ENCODE measurements around the gene CLVS2. TPM values are rescaled to one million over a fixed set of nuclear protein-coding genes. Genes with fewer than 3 reads are reported as not detected.

Gene CLVS2
- total RNA-seq, 1 experiment from 2014 or later, result not detected

DNA sequence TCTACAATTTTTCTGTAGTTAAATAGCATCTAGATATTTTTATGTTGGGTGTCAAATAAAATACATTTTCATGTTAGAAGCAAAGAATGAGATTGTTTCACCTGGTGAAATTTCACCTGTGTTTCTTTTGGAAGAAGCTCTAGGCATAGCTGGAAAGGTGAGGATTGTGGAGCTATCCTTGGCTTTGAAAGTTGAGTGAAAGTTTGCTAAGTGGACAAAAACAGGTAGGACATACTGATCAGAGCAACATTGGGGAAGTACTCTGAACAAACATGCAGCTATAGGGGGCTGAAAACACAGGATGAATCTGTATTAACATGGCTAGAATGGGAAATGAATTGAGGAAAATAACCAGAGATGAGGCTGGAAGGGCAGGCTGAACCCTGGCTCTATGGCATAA is 18.8 kb downstream of the CLVS2 start:
- DNase-seq, result no peak
- H3K27ac Mint-ChIP-seq (ENCODE audit: unreplicated experiment), result no peak overlapping the region
- BruUV-seq (replicated peaks), result no TSS peak
- intact Hi-C loops (cut with micrococcal nuclease; ENCODE audit: unreplicated experiment), result no loop called here
- TF ChIP-seq, protein P1, sequence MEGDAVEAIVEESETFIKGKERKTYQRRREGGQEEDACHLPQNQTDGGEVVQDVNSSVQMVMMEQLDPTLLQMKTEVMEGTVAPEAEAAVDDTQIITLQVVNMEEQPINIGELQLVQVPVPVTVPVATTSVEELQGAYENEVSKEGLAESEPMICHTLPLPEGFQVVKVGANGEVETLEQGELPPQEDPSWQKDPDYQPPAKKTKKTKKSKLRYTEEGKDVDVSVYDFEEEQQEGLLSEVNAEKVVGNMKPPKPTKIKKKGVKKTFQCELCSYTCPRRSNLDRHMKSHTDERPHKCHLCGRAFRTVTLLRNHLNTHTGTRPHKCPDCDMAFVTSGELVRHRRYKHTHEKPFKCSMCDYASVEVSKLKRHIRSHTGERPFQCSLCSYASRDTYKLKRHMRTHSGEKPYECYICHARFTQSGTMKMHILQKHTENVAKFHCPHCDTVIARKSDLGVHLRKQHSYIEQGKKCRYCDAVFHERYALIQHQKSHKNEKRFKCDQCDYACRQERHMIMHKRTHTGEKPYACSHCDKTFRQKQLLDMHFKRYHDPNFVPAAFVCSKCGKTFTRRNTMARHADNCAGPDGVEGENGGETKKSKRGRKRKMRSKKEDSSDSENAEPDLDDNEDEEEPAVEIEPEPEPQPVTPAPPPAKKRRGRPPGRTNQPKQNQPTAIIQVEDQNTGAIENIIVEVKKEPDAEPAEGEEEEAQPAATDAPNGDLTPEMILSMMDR (IDR thresholded peaks at IDR 0.05; ENCODE audit: unreplicated experiment), result no peak
- peaks cover 14% of the 10 kb centered on the region for H3K27me3 Mint-ChIP-seq (ENCODE audit: unreplicated experiment)
- no peaks in the 10 kb centered on the region for H3K36me3 Mint-ChIP-seq (ENCODE audit: insufficient read depth, unreplicated experiment)
- no peak overlapping the region for H3K4me3 Mint-ChIP-seq (ENCODE audit: low read depth, unreplicated experiment)
- H3K4me1 Mint-ChIP-seq (ENCODE audit: low read depth, unreplicated experiment), result no peaks in the 10 kb centered on the region
- CTCF ChIA-PET, result no interaction called here
- H3K9me3 Mint-ChIP-seq (ENCODE audit: low read depth, unreplicated experiment), result no peaks in the 10 kb centered on the region

DNA sequence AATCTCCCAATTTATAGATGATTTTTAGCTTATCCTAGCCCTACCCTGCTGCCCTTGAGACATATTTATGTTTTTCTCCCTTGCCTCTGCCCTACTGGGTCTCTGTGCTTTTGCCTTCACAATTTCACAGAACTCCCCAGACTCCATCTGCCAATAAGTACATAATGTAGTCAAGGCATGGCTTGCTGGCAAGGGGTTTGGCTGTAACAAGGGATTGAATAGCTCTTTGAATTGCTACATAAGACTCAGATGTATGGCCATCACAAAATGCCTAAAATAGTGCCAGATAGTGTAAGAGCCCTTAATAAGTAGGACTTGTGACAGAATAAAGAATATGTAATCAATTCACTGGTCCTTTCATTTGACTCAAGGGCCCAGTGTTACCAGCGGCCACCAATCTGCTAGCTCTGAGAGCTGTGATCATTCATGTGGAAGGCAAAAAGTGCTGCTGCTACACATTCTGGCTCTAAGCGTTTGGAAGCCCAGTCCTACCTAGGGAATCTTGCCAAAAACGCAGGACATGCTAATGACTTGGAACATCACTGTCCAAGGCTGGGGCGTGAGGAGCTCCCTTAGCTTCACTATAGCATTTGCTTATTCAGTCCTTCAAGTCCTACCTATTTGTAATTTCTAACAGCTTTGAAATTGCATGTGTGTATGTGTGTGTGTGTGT is 20.5 kb downstream of the CLVS2 start:
- intact Hi-C loops (cut with micrococcal nuclease; ENCODE audit: unreplicated experiment), result no loop called here
- no peak overlapping the region for H3K27ac Mint-ChIP-seq (ENCODE audit: unreplicated experiment)
- no peak overlapping the region for H3K4me3 Mint-ChIP-seq (ENCODE audit: low read depth, unreplicated experiment)
- H3K27me3 Mint-ChIP-seq (ENCODE audit: unreplicated experiment), result peaks cover 14% of the 10 kb centered on the region
- no peak for DNase-seq
- H3K36me3 Mint-ChIP-seq (ENCODE audit: insufficient read depth, unreplicated experiment), result no peaks in the 10 kb centered on the region
- H3K9me3 Mint-ChIP-seq (ENCODE audit: low read depth, unreplicated experiment), result no peaks in the 10 kb centered on the region
- CTCF ChIA-PET, result interaction anchor here (0.7 to 0.9 kb wide), 2 partner anchors 9 to 23 kb away, joined by 3 to 5 read pairs; no protein-coding TSS in a partner anchor
- BruUV-seq (replicated peaks), result no TSS peak
- H3K4me1 Mint-ChIP-seq (ENCODE audit: low read depth, unreplicated experiment), result no peaks in the 10 kb centered on the region
- TF ChIP-seq, protein P1 (IDR thresholded peaks at IDR 0.05; ENCODE audit: unreplicated experiment), result no peak

DNA sequence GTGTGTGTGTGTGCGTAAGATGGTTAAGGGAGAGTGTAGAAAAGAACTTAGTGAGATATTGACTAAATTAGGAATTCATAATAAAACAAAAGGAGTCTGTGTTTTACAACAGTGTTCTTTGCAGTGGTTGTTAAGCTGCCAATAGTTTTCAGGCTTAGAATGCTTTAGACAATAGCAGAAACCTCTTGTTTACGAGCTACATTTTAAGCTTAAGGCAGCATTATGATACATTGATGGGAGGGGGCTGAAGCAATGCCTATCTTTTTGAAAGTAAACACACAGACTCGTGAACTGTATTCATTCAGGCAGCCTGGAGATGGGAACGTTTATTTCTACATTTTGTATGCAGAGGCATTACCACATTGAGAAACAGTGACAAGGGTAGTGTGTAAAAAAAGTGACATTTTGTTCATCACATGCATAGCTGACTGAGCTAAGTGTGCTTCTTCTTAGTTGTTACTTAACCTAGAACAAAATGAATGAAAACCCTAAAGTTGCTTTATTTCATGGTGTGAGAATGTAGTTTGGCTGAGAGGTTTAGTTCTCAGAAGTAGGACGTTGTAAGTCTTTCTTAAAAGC is 21.2 kb downstream of the CLVS2 start:
- no peak overlapping the region for H3K4me3 Mint-ChIP-seq (ENCODE audit: low read depth, unreplicated experiment)
- no peak for DNase-seq
- intact Hi-C loops (cut with micrococcal nuclease; ENCODE audit: unreplicated experiment), result no loop called here
- TF ChIP-seq, protein P1 (IDR thresholded peaks at IDR 0.05; ENCODE audit: unreplicated experiment), result no peak
- no TSS peak for BruUV-seq (replicated peaks)
- H3K27ac Mint-ChIP-seq (ENCODE audit: unreplicated experiment), result no peak overlapping the region
- CTCF ChIA-PET, result interaction anchor here (0.7 to 1.2 kb wide), 3 partner anchors 10 to 27 kb away, joined by 3 to 5 read pairs (median 3); no protein-coding TSS in a partner anchor
- H3K9me3 Mint-ChIP-seq (ENCODE audit: low read depth, unreplicated experiment), result no peaks in the 10 kb centered on the region
- H3K4me1 Mint-ChIP-seq (ENCODE audit: low read depth, unreplicated experiment), result no peaks in the 10 kb centered on the region
- no peaks in the 10 kb centered on the region for H3K36me3 Mint-ChIP-seq (ENCODE audit: insufficient read depth, unreplicated experiment)
- peaks cover 14% of the 10 kb centered on the region for H3K27me3 Mint-ChIP-seq (ENCODE audit: unreplicated experiment)

DNA sequence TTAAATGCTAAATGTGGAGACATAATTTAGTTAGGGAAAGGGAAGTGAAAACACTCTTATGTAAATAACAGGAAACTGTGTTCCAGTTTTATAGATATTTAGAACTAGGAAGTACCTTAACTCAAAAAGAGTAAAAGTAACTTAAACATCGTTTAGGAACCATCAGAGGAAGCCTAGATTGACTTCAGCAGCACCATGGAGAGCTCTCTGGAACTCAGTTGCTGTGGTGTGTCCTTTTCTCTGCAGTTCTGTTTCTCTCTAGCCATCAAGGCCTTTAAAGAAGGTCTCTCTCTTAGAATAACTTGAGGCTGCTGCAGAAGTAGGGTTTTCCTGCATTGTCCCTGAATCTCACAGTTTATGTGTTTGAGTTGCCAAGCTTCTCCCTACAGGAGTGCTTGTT is 26.9 kb downstream of the CLVS2 start:
- TF ChIP-seq, protein P1 (IDR thresholded peaks at IDR 0.05; ENCODE audit: unreplicated experiment), result no peak
- Mint-ChIP-seq H3K27me3 (ENCODE audit: unreplicated experiment) (peaks cover 14% of the 10 kb centered on the region), H3K27ac (ENCODE audit: unreplicated experiment) (no peak overlapping the region), H3K4me3 (ENCODE audit: low read depth, unreplicated experiment) (no peak overlapping the region), H3K36me3 (ENCODE audit: insufficient read depth, unreplicated experiment) (no peaks in the 10 kb centered on the region), H3K9me3 (ENCODE audit: low read depth, unreplicated experiment) (no peaks in the 10 kb centered on the region), H3K4me1 (ENCODE audit: low read depth, unreplicated experiment) (no peaks in the 10 kb centered on the region)
- intact Hi-C loops (cut with micrococcal nuclease; ENCODE audit: unreplicated experiment), result no loop called here
- CTCF ChIA-PET, result no interaction called here
- no peak for DNase-seq
- BruUV-seq (replicated peaks), result no TSS peak
